Calu3 (cell line): ENCODE measurements around the gene SMIM29. TPM values are rescaled to one million over a fixed set of nuclear protein-coding genes. Genes with fewer than 3 reads are reported as not detected.
"Not testable (repeated sequence)": the region's sequence is repeated elsewhere in the genome, so short reads cannot be mapped to it uniquely, and the experiment has no call there.

Experiments used
- BruUV-seq: library from RNA; stranded (reverse); fragments of 400-500 nt; replicated peaks from 2 replicates; lab custom pipeline; 2021; lab: Mats Ljungman, UMichigan
- CTCF ChIA-PET: fragments of 300-600 bp; sonication (Branson Sonifier 250); formaldehyde crosslinking; loops from one replicate; lab custom pipeline; 2022; ENCODE audit warnings: antibody characterized with exemption; lab: Charles Lee
- DNase-seq: peaks from one replicate; pipeline ENCODE4 v3.0.0; 2022
- H3K27ac Mint-ChIP-seq: one replicate; pipeline ENCODE4 v1.8.0; 2022; ENCODE audit warnings: mixed read lengths; ENCODE audit not compliant: unreplicated experiment
- H3K27me3 Mint-ChIP-seq: one replicate; pipeline ENCODE4 v1.8.0; 2022; ENCODE audit warnings: mixed read lengths; ENCODE audit not compliant: unreplicated experiment
- H3K36me3 Mint-ChIP-seq: one replicate; pipeline ENCODE4 v1.8.0; 2022; ENCODE audit warnings: mild to moderate bottlenecking, moderate library complexity, mixed read lengths; ENCODE audit not compliant: insufficient read depth, unreplicated experiment
- H3K4me1 Mint-ChIP-seq: one replicate; pipeline ENCODE4 v1.8.0; 2022; ENCODE audit warnings: mild to moderate bottlenecking, low read depth, mixed read lengths; ENCODE audit not compliant: unreplicated experiment
- H3K4me3 Mint-ChIP-seq: one replicate; pipeline ENCODE4 v1.8.0; 2022; ENCODE audit warnings: mild to moderate bottlenecking, low read depth, moderate library complexity, mixed read lengths; ENCODE audit not compliant: unreplicated experiment
- H3K9me3 Mint-ChIP-seq: one replicate; pipeline ENCODE4 v1.8.0; 2022; ENCODE audit warnings: low read depth, mixed read lengths; ENCODE audit not compliant: unreplicated experiment
- CTCF ChIP-seq: fragments of 200-600 bp; IDR thresholded peaks from one replicate; pipeline ENCODE4 v1.8.0; 2022; ENCODE audit warnings: antibody characterized with exemption; ENCODE audit not compliant: unreplicated experiment
- intact Hi-C: fragments of 100-400 bp; cut with micrococcal nuclease; formaldehyde crosslinking; loops from one replicate; pipeline ENCODE4 v1.10.0; 2022; ENCODE audit not compliant: unreplicated experiment
- total RNA-seq: library from RNA; stranded (reverse); gene quantifications from 2 replicates; pipeline ENCODE4 v1.2.3, GENCODE V29; 2022

Gene SMIM29
- total RNA-seq, 1 experiment from 2014 or later: 59.2 TPM

DNA sequence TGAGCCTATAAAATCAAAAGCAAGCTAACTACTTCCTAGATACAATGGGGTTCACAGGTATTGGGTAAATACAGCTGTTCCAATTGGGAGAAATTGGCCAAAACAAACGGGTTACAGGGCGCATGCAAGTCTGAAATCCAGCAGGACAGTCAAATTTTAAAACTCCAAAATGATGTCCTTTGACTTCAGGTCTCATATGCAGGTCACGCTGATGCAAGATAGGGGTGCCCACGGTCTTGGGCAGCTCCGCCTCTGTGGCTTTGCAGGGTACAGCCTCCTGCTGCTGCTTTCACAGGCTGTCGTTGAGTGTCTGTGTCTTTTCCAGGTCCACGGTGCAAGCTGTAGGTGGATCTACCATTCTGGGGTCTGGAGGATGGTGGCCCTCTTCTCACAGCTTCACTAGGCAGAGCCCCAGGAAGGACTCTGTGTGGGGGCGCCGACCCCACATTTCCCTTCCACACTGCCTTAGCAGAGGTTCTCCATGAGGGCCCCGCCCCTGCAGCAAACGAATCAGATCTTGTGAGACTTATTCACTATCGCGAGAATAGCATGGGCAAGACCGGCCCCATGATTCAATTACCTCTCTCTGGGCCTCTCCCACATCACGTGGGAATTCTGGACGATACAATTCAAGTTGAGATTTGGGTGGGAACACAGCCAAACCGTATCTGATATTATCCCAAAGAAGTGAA is 11.9 kb upstream of the SMIM29 start:
- H3K4me1 Mint-ChIP-seq: no peaks in the 10 kb centered on the region
- no peak for TF ChIP-seq CTCF
- H3K36me3 Mint-ChIP-seq: no peaks in the 10 kb centered on the region
- intact Hi-C loops: no loop called here
- no TSS peak for BruUV-seq
- CTCF ChIA-PET: no interaction called here
- peaks cover 10% of the 10 kb centered on the region for H3K9me3 Mint-ChIP-seq
- no peak overlapping the region for H3K27ac Mint-ChIP-seq
- DNase-seq: no peak
- H3K4me3 Mint-ChIP-seq: no peak overlapping the region
- no peaks in the 10 kb centered on the region for H3K27me3 Mint-ChIP-seq

DNA sequence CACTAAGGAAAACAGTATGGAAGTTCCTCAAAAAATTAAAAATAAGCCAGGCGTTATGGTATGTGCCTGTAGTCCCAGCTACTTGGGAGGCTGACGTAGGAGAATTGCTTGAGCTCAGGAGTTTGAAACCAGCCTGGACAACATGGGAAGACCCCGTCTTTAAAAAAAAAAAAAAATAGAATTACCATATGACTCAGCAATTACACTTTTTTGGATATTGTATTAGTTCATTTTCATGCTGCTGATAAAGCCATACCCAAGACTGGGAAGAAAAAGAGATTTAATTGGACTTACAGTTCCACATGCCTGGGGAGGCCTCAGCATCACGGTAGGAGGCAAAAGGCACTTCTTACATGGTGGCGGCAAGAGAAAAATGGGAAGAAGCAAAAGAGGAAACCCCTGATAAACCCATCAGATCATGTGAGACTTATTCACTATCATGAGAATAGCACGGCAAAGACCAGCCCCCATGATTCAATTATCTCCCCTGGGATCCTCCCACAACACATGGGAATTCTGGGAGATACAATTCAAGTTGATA is 10.8 kb upstream of the SMIM29 start:
- no peaks in the 10 kb centered on the region for H3K27me3 Mint-ChIP-seq
- H3K4me3 Mint-ChIP-seq: no peak overlapping the region
- H3K9me3 Mint-ChIP-seq: peaks cover 10% of the 10 kb centered on the region
- CTCF ChIA-PET: interaction anchor here (0.7 kb wide), 1 partner anchor 350 kb away, joined by 4 read pairs; no protein-coding TSS in a partner anchor
- BruUV-seq: no TSS peak
- H3K27ac Mint-ChIP-seq: no peak overlapping the region
- intact Hi-C loops: no loop called here
- no peaks in the 10 kb centered on the region for H3K4me1 Mint-ChIP-seq
- TF ChIP-seq CTCF: no peak
- no peaks in the 10 kb centered on the region for H3K36me3 Mint-ChIP-seq
- DNase-seq: no peak

GRCh38 chr6:34252395-34252794 is 3.6 kb upstream of the SMIM29 start:
- H3K27me3 Mint-ChIP-seq, DNase-seq, BruUV-seq, H3K27ac Mint-ChIP-seq, H3K9me3 Mint-ChIP-seq, H3K4me3 Mint-ChIP-seq, intact Hi-C loops: not testable (repeated sequence)
- H3K4me1 Mint-ChIP-seq: peaks cover 21% of the 10 kb centered on the region
- peaks cover 23% of the 10 kb centered on the region for H3K36me3 Mint-ChIP-seq
- CTCF ChIA-PET: interaction anchor here (0.6 kb wide), 1 partner anchor 163 kb away, joined by 3 read pairs; no protein-coding TSS in a partner anchor

DNA sequence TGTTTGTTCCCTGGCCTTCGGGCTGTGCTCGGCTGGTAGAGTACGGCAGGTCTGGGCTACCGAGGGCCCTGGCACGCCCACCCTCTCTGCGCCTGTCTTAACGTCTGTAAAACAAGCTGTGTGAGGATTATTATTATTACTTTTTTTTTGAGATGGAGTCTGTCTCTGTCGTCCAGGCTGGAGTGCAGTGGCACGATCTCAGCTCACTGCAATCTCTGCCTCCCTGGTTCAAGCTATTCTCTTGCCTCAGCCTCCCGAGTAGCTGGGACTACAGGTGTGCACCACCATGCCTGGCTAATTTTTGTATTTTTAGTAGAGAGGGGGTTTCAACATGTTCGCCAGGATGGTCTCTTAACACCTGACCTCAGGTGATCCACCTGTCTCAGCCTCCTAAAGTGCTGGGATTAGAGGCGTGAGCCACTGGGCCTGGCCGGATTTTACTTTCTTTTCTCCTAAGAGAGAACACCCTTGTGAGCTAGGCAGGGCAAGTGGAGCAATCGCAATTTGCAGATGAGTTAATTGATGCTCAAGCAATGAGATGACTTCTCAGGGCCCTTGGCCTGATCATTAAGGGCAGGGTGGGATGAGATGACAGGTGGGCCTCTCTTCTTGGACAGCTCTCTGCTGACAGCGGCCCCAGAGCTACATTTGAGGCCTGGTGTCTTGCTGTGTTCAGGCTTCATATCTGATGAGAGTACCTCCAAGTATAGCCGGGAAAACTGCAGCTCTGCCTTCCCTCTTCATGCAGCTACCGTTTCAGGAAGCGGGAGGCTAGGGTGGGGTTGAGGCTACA is 859 bp upstream of the SMIM29 start:
- TF ChIP-seq CTCF: no peak
- H3K36me3 Mint-ChIP-seq: peaks cover 51% of the 10 kb centered on the region
- H3K27ac Mint-ChIP-seq: peak overlapping the region; percentile 97
- intact Hi-C loops: loop anchor here (1.0 kb wide), 1 partner anchor 166 kb away; no protein-coding TSS in a partner anchor
- no TSS peak for BruUV-seq
- DNase-seq: no peak
- H3K4me3 Mint-ChIP-seq: peak overlapping the region; percentile 81
- H3K4me1 Mint-ChIP-seq: peaks cover 48% of the 10 kb centered on the region
- H3K9me3 Mint-ChIP-seq: no peaks in the 10 kb centered on the region
- no peaks in the 10 kb centered on the region for H3K27me3 Mint-ChIP-seq
- CTCF ChIA-PET: interaction anchor here (0.7 to 5.4 kb wide), 14 partner anchors 13 to 406 kb away, joined by 3 to 107 read pairs (median 4); partner anchors contain the start of genes HMGA1 and NUDT3
